ENCODE measurements around the gene ALDH1L1. TPM values are rescaled to one million over a fixed set of nuclear protein-coding genes. Genes with fewer than 3 reads are reported as not detected.

ALDH1L1 gene
- total RNA-seq, 1 experiment from 2014 or later = not detected

GRCh38 chr3:126111566-126112475 lies 68.6 kb downstream of the ALDH1L1 start:
- Histone ChIP-seq H3F3A (ENCODE audit: low read length, unreplicated experiment) (no peaks in the 10 kb centered on the region), H3K9ac (ENCODE audit: low read length) (no peak overlapping the region), H3K79me2 (ENCODE audit: low read length) (no peaks in the 10 kb centered on the region), H4K20me1 (ENCODE audit: low read length) (no peaks in the 10 kb centered on the region), H3K4me2 (ENCODE audit: low read length) (no peak overlapping the region), H3K4me3 (ENCODE audit: low read length) (no peak overlapping the region), H3K9me2 (replicated peaks; ENCODE audit: low read length) (no peaks in the 10 kb centered on the region), H3K4me1 (ENCODE audit: insufficient read depth, low read length) (no peaks in the 10 kb centered on the region), H3K27me3 (ENCODE audit: low read length) (no peaks in the 10 kb centered on the region), H3K27ac (ENCODE audit: low read length) (no peak overlapping the region), H3K9me3 (ENCODE audit: low read length) (no peaks in the 10 kb centered on the region), H3K36me3 (ENCODE audit: low read depth, low read length) (no peaks in the 10 kb centered on the region), H2AFZ (ENCODE audit: low read length) (no peak overlapping the region)
- DNase-seq (no peak), ATAC-seq (no peak)
- TF ChIP-seq EZH2 (IDR thresholded peaks at IDR 0.05; ENCODE audit: low read length, unreplicated experiment) (no peak), EZH2phosphoT487 (IDR thresholded peaks at IDR 0.05; ENCODE audit: borderline replicate concordance, low read length) (no peak)
- TF ChIP-seq, protein P1, sequence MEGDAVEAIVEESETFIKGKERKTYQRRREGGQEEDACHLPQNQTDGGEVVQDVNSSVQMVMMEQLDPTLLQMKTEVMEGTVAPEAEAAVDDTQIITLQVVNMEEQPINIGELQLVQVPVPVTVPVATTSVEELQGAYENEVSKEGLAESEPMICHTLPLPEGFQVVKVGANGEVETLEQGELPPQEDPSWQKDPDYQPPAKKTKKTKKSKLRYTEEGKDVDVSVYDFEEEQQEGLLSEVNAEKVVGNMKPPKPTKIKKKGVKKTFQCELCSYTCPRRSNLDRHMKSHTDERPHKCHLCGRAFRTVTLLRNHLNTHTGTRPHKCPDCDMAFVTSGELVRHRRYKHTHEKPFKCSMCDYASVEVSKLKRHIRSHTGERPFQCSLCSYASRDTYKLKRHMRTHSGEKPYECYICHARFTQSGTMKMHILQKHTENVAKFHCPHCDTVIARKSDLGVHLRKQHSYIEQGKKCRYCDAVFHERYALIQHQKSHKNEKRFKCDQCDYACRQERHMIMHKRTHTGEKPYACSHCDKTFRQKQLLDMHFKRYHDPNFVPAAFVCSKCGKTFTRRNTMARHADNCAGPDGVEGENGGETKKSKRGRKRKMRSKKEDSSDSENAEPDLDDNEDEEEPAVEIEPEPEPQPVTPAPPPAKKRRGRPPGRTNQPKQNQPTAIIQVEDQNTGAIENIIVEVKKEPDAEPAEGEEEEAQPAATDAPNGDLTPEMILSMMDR (conservative IDR thresholded peaks at IDR 0.05; ENCODE audit: low read depth, low read length) = no peak
- intact Hi-C loops (cut with micrococcal nuclease) = no loop called here
- POLR2A ChIA-PET (ENCODE audit: unreplicated experiment) = no interaction called here
- no TSS peak for BruUV-seq (replicated peaks)
- CTCF ChIA-PET = no interaction called here

DNA sequence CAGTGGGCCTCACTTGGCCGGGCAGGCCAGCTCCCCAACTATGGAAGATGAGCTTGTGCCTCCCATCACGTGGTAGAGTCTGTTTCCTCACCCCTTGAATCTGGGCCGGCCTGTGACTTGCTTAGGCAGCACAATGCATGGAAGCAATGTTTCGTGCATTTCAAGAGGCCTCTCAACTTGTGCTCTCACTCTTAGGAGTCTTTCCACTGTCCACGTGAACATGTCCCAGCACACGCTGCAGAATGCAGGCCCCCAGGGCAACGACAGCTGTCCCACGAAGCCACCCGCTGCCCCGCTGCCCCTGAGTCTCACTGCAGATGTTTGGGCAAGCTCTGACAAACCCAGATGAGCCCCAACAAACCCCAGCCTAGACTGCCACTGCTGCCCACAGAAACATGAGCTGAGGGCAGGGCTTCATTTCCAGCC lies 69.2 kb downstream of the ALDH1L1 start:
- Histone ChIP-seq H3K79me2 (ENCODE audit: low read length) (no peaks in the 10 kb centered on the region), H3K4me1 (ENCODE audit: insufficient read depth, low read length) (no peaks in the 10 kb centered on the region), H2AFZ (ENCODE audit: low read length) (no peak overlapping the region), H3K36me3 (ENCODE audit: low read depth, low read length) (no peaks in the 10 kb centered on the region), H3K27me3 (ENCODE audit: low read length) (no peaks in the 10 kb centered on the region), H3K4me2 (ENCODE audit: low read length) (no peak overlapping the region), H3K9me2 (replicated peaks; ENCODE audit: low read length) (no peaks in the 10 kb centered on the region), H4K20me1 (ENCODE audit: low read length) (no peaks in the 10 kb centered on the region), H3K9me3 (ENCODE audit: low read length) (no peaks in the 10 kb centered on the region), H3K4me3 (ENCODE audit: low read length) (no peak overlapping the region), H3F3A (ENCODE audit: low read length, unreplicated experiment) (no peaks in the 10 kb centered on the region), H3K27ac (ENCODE audit: low read length) (no peak overlapping the region), H3K9ac (ENCODE audit: low read length) (no peak overlapping the region)
- intact Hi-C loops (cut with micrococcal nuclease) = no loop called here
- DNase-seq (no peak), ATAC-seq (no peak)
- no TSS peak for BruUV-seq (replicated peaks)
- ChIA-PET CTCF (no interaction called here), POLR2A (ENCODE audit: unreplicated experiment) (no interaction called here)
- TF ChIP-seq, protein P1 (conservative IDR thresholded peaks at IDR 0.05; ENCODE audit: low read depth, low read length) = no peak
- no peak for TF ChIP-seq EZH2 (IDR thresholded peaks at IDR 0.05; ENCODE audit: low read length, unreplicated experiment)
- TF ChIP-seq EZH2phosphoT487 (IDR thresholded peaks at IDR 0.05; ENCODE audit: borderline replicate concordance, low read length) = no peak

Measured in PC-3 (cell line).